GM12891 (cell line): ENCODE measurements around the gene HMOX1.

Experiments
- PAX5 ChIP-seq: IDR thresholded peaks from 2 replicates; pipeline ENCODE4 v1.6.1; 2011; ENCODE audit warnings: low read length, moderate library complexity, mild to moderate bottlenecking; ENCODE audit not compliant: insufficient read depth, severe bottlenecking
- POLR2A ChIP-seq: IDR thresholded peaks from 2 replicates; pipeline ENCODE4 v1.6.1; 2011; ENCODE audit warnings: low read depth, low read length, control low read depth
- POLR2AphosphoS5 ChIP-seq: IDR thresholded peaks from 2 replicates; pipeline ENCODE4 v1.6.1; 2011; ENCODE audit warnings: low read depth, low read length, control low read depth
- POU2F2 ChIP-seq: IDR thresholded peaks from 2 replicates; pipeline ENCODE4 v1.6.1; 2011; ENCODE audit warnings: low read depth, mild to moderate bottlenecking, control low read depth, low read length, moderate library complexity
- SPI1 ChIP-seq: IDR thresholded peaks from 2 replicates; pipeline ENCODE4 v1.6.1; 2011; ENCODE audit warnings: low read depth, low read length, control low read depth
- TAF1 ChIP-seq: IDR thresholded peaks from 2 replicates; pipeline ENCODE4 v1.6.1; 2011; ENCODE audit warnings: low read depth, low read length, control low read depth

- TF ChIP-seq POLR2AphosphoS5 (no peak), POLR2A (no peak), SPI1 (no peak), POU2F2 (no peak), TAF1 (no peak), PAX5 (no peak)
These were observed 51.5 kb downstream of the HMOX1 start for GRCh38 chr22:35432228-35432905.
